Esophagus squamous epithelium (tissue), 5 donors: ENCODE data around the gene PPP1R14B. TPM values are rescaled to one million over a fixed set of nuclear protein-coding genes. Genes with fewer than 3 reads are reported as not detected.

ENCODE experiments used
- DNase-seq: peaks from one replicate; lab custom pipeline; 2025; lab: John Stamatoyannopoulos, UW
- H3K27ac ChIP-seq, 4 donors: fragments of 200-600 bp; sonication (generic); one replicate each; pipeline ENCODE4 v1.5.1; 2016 to 2019; ENCODE audit warnings: mild to moderate bottlenecking in 1 of 4
- H3K27me3 ChIP-seq, 4 donors: fragments of 200-600 bp; sonication (generic); 1 replicate in 3 of 4; 2 replicates in 1 of 4; pipeline versions ENCODE4 v1.5.1 to v1.6.0; 2017 to 2021; ENCODE audit warnings: antibody characterized with exemption in 1 of 4
- H3K36me3 ChIP-seq, 3 donors: fragments of 200-600 bp; sonication (generic); one replicate each; pipeline ENCODE4 v1.5.1; 2016 to 2019
- H3K4me1 ChIP-seq, 3 donors: fragments of 200-600 bp; sonication (generic); one replicate each; pipeline ENCODE4 v1.5.1; 2017 to 2019
- H3K4me3 ChIP-seq, 4 donors: fragments of 200-600 bp; sonication (generic); 1 replicate in 3 of 4; 2 replicates in 1 of 4; pipeline ENCODE4 v1.5.1; 2016 to 2019; ENCODE audit warnings: mild to moderate bottlenecking in 2 of 4, moderate library complexity in 1 of 4
- H3K9me3 ChIP-seq, 3 donors: fragments of 200-600 bp; sonication (generic); one replicate each; pipeline ENCODE4 v1.5.1; 2016 to 2019
- CTCF ChIP-seq, 6 experiments: fragments of 450-650 bp in 4 of 6; fragments of 200-600 bp in 2 of 6; sonication (generic) in 2 of 6; IDR thresholded peaks; one replicate each; pipeline ENCODE4 v1.5.1; 2016 to 2019; ENCODE audit warnings: antibody characterized with exemption in 6 of 6, mild to moderate bottlenecking in 4 of 6, moderate library complexity in 4 of 6
- POLR2A ChIP-seq, 4 donors: fragments of 450-650 bp; IDR thresholded peaks; one replicate each; pipeline ENCODE4 v1.6.1; 2017; ENCODE audit warnings: antibody characterized with exemption in 4 of 4, mild to moderate bottlenecking in 4 of 4, moderate library complexity in 3 of 4
- WGBS, 2 donors: methylation state at CpG; one replicate each; pipeline ENCODE4 v1.1.5; 2018; 5-methylcytosine and 5-hydroxymethylcytosine counted together
- intact Hi-C: fragments of 100-400 bp; cut with DNase I; formaldehyde crosslinking; loops from one replicate; pipeline ENCODE4 v1.15.0; 2022
- total RNA-seq, 4 donors: library from RNA; depleted of rRNA; stranded (reverse); fragments of >200 nt; gene quantifications; one replicate each; pipeline ENCODE4 v1.1.0, GENCODE V29; 2016
- donor health status: DM: yes; HTN: yes; CAD: no.

PPP1R14B gene
- total RNA-seq, 4 donors from 2014 or later, result 137 to 279 (median 203) TPM

- peaks cover 0 to 47% (median 0%) of the 10 kb centered on the region in 3 donors for H3K36me3 ChIP-seq
- no peak overlapping the region for H3K4me3 ChIP-seq
- H3K9me3 ChIP-seq, result no peaks in the 10 kb centered on the region
- no peak overlapping the region for H3K27ac ChIP-seq
- H3K27me3 ChIP-seq, result no peaks in the 10 kb centered on the region
- H3K4me1 ChIP-seq, result peaks cover 3 to 44% (median 4%) of the 10 kb centered on the region in 3 donors
- no peak for DNase-seq
- TF ChIP-seq CTCF (IDR thresholded peaks at IDR 0.05) (no peak), POLR2A (IDR thresholded peaks at IDR 0.05) (no peak)
- intact Hi-C loops, result no loop called here
- 86 to 87% methylated on average over 8 of the region's 8 CpGs for WGBS, 2 donors
These were observed 37.2 kb downstream of the PPP1R14B start for GRCh38 chr11:64209563-64209843.

- no peak for TF ChIP-seq CTCF (IDR thresholded peaks at IDR 0.05)
- TF ChIP-seq POLR2A (IDR thresholded peaks at IDR 0.05), result no peak
- no peak overlapping the region for H3K4me3 ChIP-seq
- peak overlapping the region; percentile 76 to 89 (median 82) for H3K27ac ChIP-seq
- H3K4me1 ChIP-seq, result peaks cover 4 to 50% (median 8%) of the 10 kb centered on the region in 3 donors
- intact Hi-C loops, result no loop called here
- H3K27me3 ChIP-seq, result no peaks in the 10 kb centered on the region
- no peaks in the 10 kb centered on the region for H3K9me3 ChIP-seq
- peaks cover 0 to 53% (median 3%) of the 10 kb centered on the region in 3 donors for H3K36me3 ChIP-seq
- WGBS, 2 donors, result 78 to 82% methylated on average over 15 to 18 of the region's 18 CpGs
- DNase-seq, result no peak
These were observed 37.8 kb downstream of the PPP1R14B start for GRCh38 chr11:64208796-64209562.

GRCh38 chr11:64208086-64208795 lies 38.5 kb downstream of the PPP1R14B start:
- TF ChIP-seq CTCF (IDR thresholded peaks at IDR 0.05) (no peak), POLR2A (IDR thresholded peaks at IDR 0.05) (no peak)
- peak overlapping the region in 3 of 4 donors; percentile 39 to 64 (median 46) for H3K4me3 ChIP-seq
- intact Hi-C loops, result no loop called here

GRCh38 chr11:64207256-64208085 lies 39.3 kb downstream of the PPP1R14B start:
- Histone ChIP-seq H3K27ac (peak overlapping the region; percentile 76 to 89 (median 82)), H3K36me3 (peaks cover 13 to 68% (median 18%) of the 10 kb centered on the region in 3 donors), H3K4me1 (peaks cover 4 to 52% (median 8%) of the 10 kb centered on the region in 3 donors), H3K9me3 (no peaks in the 10 kb centered on the region), H3K4me3 (peak overlapping the region; percentile 29 to 64 (median 42)), H3K27me3 (no peaks in the 10 kb centered on the region)
- 52 to 77% methylated on average over 12 to 15 of the region's 30 CpGs for WGBS, 2 donors
- no peak for DNase-seq
- TF ChIP-seq POLR2A (IDR thresholded peaks at IDR 0.05), result peak in 2 of 4 donors; percentile 20 to 25
- no peak for TF ChIP-seq CTCF (IDR thresholded peaks at IDR 0.05)
- intact Hi-C loops, result no loop called here

More at GRCh38 chr11:64208086-64208795, 38.5 kb downstream of the PPP1R14B start:
- no peak for DNase-seq
- H3K9me3 ChIP-seq, result no peaks in the 10 kb centered on the region
- no peaks in the 10 kb centered on the region for H3K27me3 ChIP-seq
- H3K27ac ChIP-seq, result peak overlapping the region; percentile 76 to 89 (median 82)
- H3K36me3 ChIP-seq, result peaks cover 6 to 60% (median 10%) of the 10 kb centered on the region in 3 donors
- peaks cover 4 to 52% (median 8%) of the 10 kb centered on the region in 3 donors for H3K4me1 ChIP-seq
- 77 to 80% methylated on average over 6 to 9 of the region's 23 CpGs for WGBS, 2 donors
